Stimulated activated CD8-positive, alpha-beta memory T cell treated with anti-CD3 and anti-CD28 coated beads, Interleukin-15, amount 100 ng/mL, for 24 hours (primary cell): ENCODE measurements around the gene LYPD3.
"Not testable (repeated sequence)": the region's sequence is repeated elsewhere in the genome, so short reads cannot be mapped to it uniquely, and the experiment has no call there.

Source experiments
- DNase-seq: peaks from one replicate; pipeline ENCODE4 v3.0.0-alpha.2; 2020; ENCODE audit warnings: low read depth

The LYPD3 gene

GRCh38 chr19:43465468-43466120 lies at the start of gene LYPD3:
Gene LYPD3, minus strand, starts transcription at chr19:43465608. Its CDS starts 37 bp downstream, at chr19:43465571.
- DNase-seq, result no peak

- DNase-seq, result not testable (repeated sequence)
These were observed 47.0 kb upstream of the LYPD3 start for GRCh38 chr19:43512399-43512798.

- no peak for DNase-seq
These were observed 45.9 kb upstream of the LYPD3 start for GRCh38 chr19:43511324-43511723.

- no peak for DNase-seq
These were observed 45.3 kb upstream of the LYPD3 start for GRCh38 chr19:43510713-43511112.

- no peak for DNase-seq
These were observed 42.5 kb upstream of the LYPD3 start for GRCh38 chr19:43507880-43508279.

- no peak for DNase-seq
These were observed 41.2 kb upstream of the LYPD3 start for GRCh38 chr19:43506629-43507028.

- DNase-seq, result no peak
These were observed 40.5 kb upstream of the LYPD3 start for GRCh38 chr19:43505941-43506340.

GRCh38 chr19:43505186-43505456 lies 39.7 kb upstream of the LYPD3 start:
- DNase-seq, result no peak

- DNase-seq, result no peak
These were observed 39.2 kb upstream of the LYPD3 start, which contains the start of gene PHLDB3 for GRCh38 chr19:43504426-43505185. Gene PHLDB3, minus strand, starts transcription at chr19:43504746. Its CDS starts 628 bp downstream, at chr19:43504118.

- DNase-seq, result peak; percentile 95
These were observed 38.4 kb upstream of the LYPD3 start for GRCh38 chr19:43503501-43504425.

- DNase-seq, result no peak
These were observed 37.1 kb upstream of the LYPD3 start for GRCh38 chr19:43502419-43502976.

- DNase-seq, result no peak
These were observed 36.4 kb upstream of the LYPD3 start for GRCh38 chr19:43501661-43502418.

- DNase-seq, result no peak
These were observed 33.6 kb upstream of the LYPD3 start for GRCh38 chr19:43499042-43499441.

- no peak for DNase-seq
These were observed 32.9 kb upstream of the LYPD3 start for GRCh38 chr19:43498233-43498842.

GRCh38 chr19:43496960-43497359 lies 31.6 kb upstream of the LYPD3 start:
- DNase-seq, result no peak

GRCh38 chr19:43495082-43495481 lies 29.7 kb upstream of the LYPD3 start:
- no peak for DNase-seq

GRCh38 chr19:43490759-43491158 lies 25.4 kb upstream of the LYPD3 start:
- no peak for DNase-seq

- DNase-seq, result no peak
These were observed 24.7 kb upstream of the LYPD3 start for GRCh38 chr19:43489979-43490599.

GRCh38 chr19:43489310-43489709 lies 23.9 kb upstream of the LYPD3 start:
- DNase-seq, result no peak

- DNase-seq, result no peak
These were observed 22.8 kb upstream of the LYPD3 start for GRCh38 chr19:43488179-43488578.

GRCh38 chr19:43486412-43486811 lies 21.0 kb upstream of the LYPD3 start:
- DNase-seq, result no peak
